Memory B cell (primary cell): ENCODE measurements around the gene KATNBL1.

Experiments used
- ATAC-seq: fragments of 150-1000 bp; cut with Tn5 transposase; 2 replicates; pipeline ENCODE4 v1.10.0; 2021; ENCODE audit warnings: low read depth, mild to moderate bottlenecking, moderate library complexity
- DNase-seq, 2 donors: peaks; one replicate each; pipeline ENCODE4 v3.0.0; 2022; ENCODE audit warnings: low spot score in 2 of 2
- H3K27ac Mint-ChIP-seq: one replicate; pipeline ENCODE4 v1.8.0; 2022; ENCODE audit warnings: mild to moderate bottlenecking, moderate library complexity, mixed read lengths
- H3K27me3 Mint-ChIP-seq: one replicate; pipeline ENCODE4 v1.8.0; 2022; ENCODE audit warnings: mixed read lengths
- H3K36me3 Mint-ChIP-seq: one replicate; pipeline ENCODE4 v1.8.0; 2022; ENCODE audit warnings: mild to moderate bottlenecking, mixed read lengths
- H3K4me1 Mint-ChIP-seq: one replicate; pipeline ENCODE4 v1.8.0; 2022; ENCODE audit warnings: mixed read lengths
- H3K4me3 Mint-ChIP-seq: one replicate; pipeline ENCODE4 v1.8.0; 2022; ENCODE audit warnings: mild to moderate bottlenecking, moderate library complexity, mixed read lengths
- H3K9me3 Mint-ChIP-seq: one replicate; pipeline ENCODE4 v1.8.0; 2022; ENCODE audit warnings: mixed read lengths

KATNBL1 gene

GRCh38 chr15:34209421-34210282 is at the start of gene KATNBL1:
Gene KATNBL1 (minus strand): TSS chr15:34210096. CDS start chr15:34163676, 46,420 bp downstream.
- peak; percentile 97 to 98 for DNase-seq
- ATAC-seq = peak; percentile 89
- peak within 1 kb of the TSS; percentile 79 for H3K4me3 Mint-ChIP-seq
- H3K27me3 Mint-ChIP-seq = peaks cover 3% of the 10 kb centered on the region
- H3K36me3 Mint-ChIP-seq = peaks cover 4% of the 10 kb centered on the region
- H3K9me3 Mint-ChIP-seq = no peaks in the 10 kb centered on the region
- H3K4me1 Mint-ChIP-seq = peaks cover 7% of the 10 kb centered on the region
- H3K27ac Mint-ChIP-seq = peak within 1 kb of the TSS; percentile 38

- no peak for ATAC-seq
- Mint-ChIP-seq H3K9me3 (no peaks in the 10 kb centered on the region), H3K27me3 (no peaks in the 10 kb centered on the region), H3K36me3 (peaks cover 20% of the 10 kb centered on the region), H3K4me3 (no peak overlapping the region), H3K4me1 (peaks cover 6% of the 10 kb centered on the region), H3K27ac (no peak overlapping the region)
- no peak for DNase-seq
Measured at GRCh38 chr15:34259566-34259965, 49.7 kb upstream of the KATNBL1 start.

DNA sequence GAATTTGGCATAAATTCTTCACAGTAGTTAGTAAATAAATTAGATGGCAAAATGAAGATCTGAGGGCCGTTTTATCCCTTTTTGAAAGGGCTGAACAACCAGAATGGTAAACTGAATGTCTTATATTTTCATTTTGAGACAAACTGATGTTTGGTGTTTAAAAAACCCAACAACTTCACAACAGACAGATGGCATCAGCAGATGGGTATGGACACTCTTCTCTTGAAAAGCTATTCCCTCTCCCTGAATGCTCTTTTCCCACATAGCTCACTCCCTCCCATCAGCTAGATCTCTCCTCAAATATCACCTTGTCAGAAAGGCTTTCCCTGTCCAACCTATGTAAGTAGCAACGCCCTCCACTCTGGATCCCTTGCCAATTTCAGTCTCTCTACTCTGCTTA is 48.3 kb upstream of the KATNBL1 start:
- Mint-ChIP-seq H3K4me3 (no peak overlapping the region), H3K36me3 (peaks cover 27% of the 10 kb centered on the region), H3K9me3 (no peaks in the 10 kb centered on the region), H3K4me1 (peaks cover 6% of the 10 kb centered on the region), H3K27ac (peak overlapping the region; percentile 54), H3K27me3 (no peaks in the 10 kb centered on the region)
- ATAC-seq (no peak), DNase-seq (no peak)

DNA sequence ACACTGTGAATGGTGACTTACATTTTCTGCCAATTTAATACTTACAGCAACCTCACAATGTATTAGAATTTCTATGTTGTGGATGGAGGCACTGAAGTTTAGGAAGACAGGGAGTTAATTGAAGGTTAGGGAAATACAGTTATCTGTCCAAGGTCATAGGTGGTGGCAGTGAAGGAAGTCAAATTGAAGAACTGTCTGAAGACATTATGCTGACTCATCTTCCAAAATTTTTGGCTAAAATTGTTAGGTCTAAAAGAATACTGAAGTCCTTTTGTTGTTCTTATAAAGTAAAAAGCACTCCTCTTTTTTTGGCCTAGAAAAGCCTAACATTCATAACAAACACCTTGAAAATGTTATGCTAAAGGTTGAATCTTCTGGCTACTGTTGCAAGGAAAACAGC is 42.6 kb upstream of the KATNBL1 start:
- no peak for ATAC-seq

GRCh38 chr15:34248190-34248589 is 38.3 kb upstream of the KATNBL1 start:
- H3K27me3 Mint-ChIP-seq = no peaks in the 10 kb centered on the region
- H3K27ac Mint-ChIP-seq = no peak overlapping the region
- no peaks in the 10 kb centered on the region for H3K9me3 Mint-ChIP-seq

More for the DNA sequence above, 42.6 kb upstream of the KATNBL1 start:
- no peak overlapping the region for H3K4me3 Mint-ChIP-seq
- H3K9me3 Mint-ChIP-seq = no peaks in the 10 kb centered on the region
- peaks cover 41% of the 10 kb centered on the region for H3K36me3 Mint-ChIP-seq
- H3K27me3 Mint-ChIP-seq = no peaks in the 10 kb centered on the region
- H3K27ac Mint-ChIP-seq = peak overlapping the region; percentile 68
- H3K4me1 Mint-ChIP-seq = no peaks in the 10 kb centered on the region
- no peak for DNase-seq

DNA sequence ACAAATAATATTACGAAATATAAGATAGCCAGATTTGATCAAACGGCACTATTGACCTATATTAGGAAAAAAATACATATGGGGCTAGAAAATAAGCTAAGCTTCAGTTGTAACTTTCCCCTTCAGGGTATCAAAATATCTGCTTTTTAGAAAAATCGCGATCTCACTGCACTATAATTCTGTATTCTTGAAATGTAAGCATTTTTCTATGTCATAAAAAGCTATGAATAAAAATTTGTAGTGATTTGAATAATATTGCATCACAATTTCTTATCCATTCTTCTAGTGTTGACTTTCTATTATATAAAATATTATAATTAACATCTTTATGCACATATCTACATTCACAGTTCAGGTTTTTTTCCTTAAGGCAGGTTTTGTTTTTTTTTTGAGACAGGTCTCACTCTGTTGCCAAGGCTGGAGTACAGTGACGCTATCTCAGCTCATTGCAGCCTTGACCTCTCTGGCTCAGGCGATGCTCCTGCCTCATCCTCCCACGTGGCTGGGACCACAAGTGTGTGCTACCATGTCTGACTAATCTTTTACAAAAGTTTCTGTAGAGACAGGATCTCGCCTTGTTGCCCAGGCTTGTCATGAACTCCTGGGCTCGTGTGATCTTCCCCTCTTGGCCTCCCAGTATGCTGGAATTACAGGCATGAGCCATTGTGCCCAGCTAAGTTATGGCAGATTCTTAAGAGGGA is 36.5 kb upstream of the KATNBL1 start:
- ATAC-seq = no peak
- H3K36me3 Mint-ChIP-seq = peaks cover 32% of the 10 kb centered on the region
- H3K27me3 Mint-ChIP-seq = no peaks in the 10 kb centered on the region
- no peak overlapping the region for H3K27ac Mint-ChIP-seq
- no peak overlapping the region for H3K4me3 Mint-ChIP-seq
- DNase-seq = no peak
- no peaks in the 10 kb centered on the region for H3K4me1 Mint-ChIP-seq
- H3K9me3 Mint-ChIP-seq = no peaks in the 10 kb centered on the region

More at GRCh38 chr15:34248190-34248589, 38.3 kb upstream of the KATNBL1 start:
- no peak for DNase-seq
- Mint-ChIP-seq H3K4me3 (no peak overlapping the region), H3K36me3 (peaks cover 39% of the 10 kb centered on the region), H3K4me1 (no peaks in the 10 kb centered on the region)
- no peak for ATAC-seq

DNA sequence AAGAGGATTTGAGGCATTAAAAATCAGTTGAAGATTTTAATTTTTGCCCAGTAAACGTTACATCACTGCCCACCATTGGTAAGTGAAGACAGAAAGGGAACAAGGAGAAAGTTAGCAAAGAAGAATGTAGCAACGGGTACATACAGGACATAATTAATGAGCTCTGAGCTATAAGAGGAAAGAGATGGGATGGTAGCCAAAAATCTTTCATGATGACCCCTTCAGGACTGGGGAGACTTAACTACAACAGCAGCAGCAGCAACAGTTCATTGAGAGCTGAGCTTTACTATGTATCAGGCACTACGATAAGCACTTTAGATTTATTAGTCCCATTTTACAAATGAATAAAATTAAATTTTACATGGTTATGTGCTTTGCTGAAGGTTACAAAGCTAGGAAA is 33.3 kb upstream of the KATNBL1 start:
- Mint-ChIP-seq H3K36me3 (peaks cover 35% of the 10 kb centered on the region), H3K4me1 (no peaks in the 10 kb centered on the region), H3K27ac (no peak overlapping the region), H3K9me3 (no peaks in the 10 kb centered on the region), H3K27me3 (no peaks in the 10 kb centered on the region), H3K4me3 (no peak overlapping the region)
- DNase-seq = no peak
- no peak for ATAC-seq

DNA sequence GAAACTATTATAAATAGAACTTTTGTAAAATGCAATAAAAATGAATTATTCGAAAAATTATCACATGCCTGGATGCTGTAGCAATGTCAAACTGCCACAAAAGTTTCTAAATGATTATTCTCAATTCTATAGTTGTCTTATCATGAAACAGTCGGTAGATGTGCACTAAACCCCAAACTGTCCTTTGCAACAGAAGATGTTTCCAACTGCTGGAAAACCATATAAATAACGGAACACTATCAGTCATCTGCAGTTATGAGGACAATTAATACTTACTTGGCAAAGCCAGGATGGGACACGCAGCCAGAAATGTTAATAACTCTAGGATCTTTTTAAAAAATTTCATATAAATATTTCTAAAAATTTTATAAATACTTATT is 32.4 kb upstream of the KATNBL1 start:
- H3K4me1 Mint-ChIP-seq = no peaks in the 10 kb centered on the region
- H3K27me3 Mint-ChIP-seq = no peaks in the 10 kb centered on the region
- peaks cover 29% of the 10 kb centered on the region for H3K36me3 Mint-ChIP-seq
- H3K4me3 Mint-ChIP-seq = no peak overlapping the region
- no peak overlapping the region for H3K27ac Mint-ChIP-seq
- DNase-seq (no peak), ATAC-seq (no peak)
- no peaks in the 10 kb centered on the region for H3K9me3 Mint-ChIP-seq

GRCh38 chr15:34241376-34242330 is 31.8 kb upstream of the KATNBL1 start:
- H3K27ac Mint-ChIP-seq = no peak overlapping the region
- ATAC-seq (peak; percentile 91), DNase-seq (peak in 1 of 2 donors; percentile 47)
- no peaks in the 10 kb centered on the region for H3K4me1 Mint-ChIP-seq
- H3K27me3 Mint-ChIP-seq = no peaks in the 10 kb centered on the region
- no peak overlapping the region for H3K4me3 Mint-ChIP-seq
- H3K36me3 Mint-ChIP-seq = peaks cover 29% of the 10 kb centered on the region
- H3K9me3 Mint-ChIP-seq = no peaks in the 10 kb centered on the region

- no peaks in the 10 kb centered on the region for H3K27me3 Mint-ChIP-seq
- peaks cover 32% of the 10 kb centered on the region for H3K36me3 Mint-ChIP-seq
- H3K9me3 Mint-ChIP-seq = no peaks in the 10 kb centered on the region
- ATAC-seq = no peak
- no peak overlapping the region for H3K27ac Mint-ChIP-seq
- H3K4me3 Mint-ChIP-seq = no peak overlapping the region
- no peak for DNase-seq
- no peaks in the 10 kb centered on the region for H3K4me1 Mint-ChIP-seq
Measured at GRCh38 chr15:34240537-34240936, 30.6 kb upstream of the KATNBL1 start.

DNA sequence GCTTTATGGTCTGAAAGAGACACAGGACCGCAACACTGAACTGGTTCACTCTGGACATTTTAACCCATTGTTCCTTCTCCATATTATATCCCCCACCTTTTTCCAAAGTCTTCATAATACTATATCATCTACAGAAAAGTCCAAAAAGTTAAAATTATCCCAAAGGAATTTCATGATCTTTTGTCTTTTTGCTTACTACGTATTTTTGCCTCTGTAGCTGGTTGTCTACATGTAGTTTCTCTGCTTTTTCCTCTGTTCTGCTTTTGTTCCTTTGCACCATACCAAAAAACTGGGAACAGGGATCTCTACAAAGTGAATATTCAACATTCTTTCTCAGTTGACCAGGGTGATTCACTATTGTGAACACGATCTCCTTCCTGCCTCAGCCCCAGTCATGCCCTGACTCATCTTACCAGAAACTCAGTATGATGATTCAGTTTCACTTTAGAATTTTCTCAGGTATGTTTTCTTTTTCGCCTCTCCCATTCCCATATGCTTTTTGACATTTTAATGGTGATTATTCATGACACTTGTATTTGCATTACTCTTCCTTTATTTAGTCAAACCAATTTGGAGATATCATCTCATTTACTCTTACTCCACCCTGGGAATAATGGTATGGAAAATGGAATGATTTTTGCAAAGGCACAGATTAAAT is 29.4 kb upstream of the KATNBL1 start:
- no peaks in the 10 kb centered on the region for H3K27me3 Mint-ChIP-seq
- no peak overlapping the region for H3K27ac Mint-ChIP-seq
- H3K4me1 Mint-ChIP-seq = no peaks in the 10 kb centered on the region
- no peak overlapping the region for H3K4me3 Mint-ChIP-seq
- H3K36me3 Mint-ChIP-seq = peaks cover 30% of the 10 kb centered on the region
- no peak for DNase-seq
- no peak for ATAC-seq
- no peaks in the 10 kb centered on the region for H3K9me3 Mint-ChIP-seq

- Mint-ChIP-seq H3K4me1 (no peaks in the 10 kb centered on the region), H3K4me3 (no peak overlapping the region), H3K27ac (peak overlapping the region; percentile 41), H3K36me3 (peaks cover 16% of the 10 kb centered on the region), H3K9me3 (no peaks in the 10 kb centered on the region), H3K27me3 (no peaks in the 10 kb centered on the region)
- no peak for DNase-seq
- no peak for ATAC-seq
Measured at GRCh38 chr15:34233614-34234013, 23.7 kb upstream of the KATNBL1 start.

DNA sequence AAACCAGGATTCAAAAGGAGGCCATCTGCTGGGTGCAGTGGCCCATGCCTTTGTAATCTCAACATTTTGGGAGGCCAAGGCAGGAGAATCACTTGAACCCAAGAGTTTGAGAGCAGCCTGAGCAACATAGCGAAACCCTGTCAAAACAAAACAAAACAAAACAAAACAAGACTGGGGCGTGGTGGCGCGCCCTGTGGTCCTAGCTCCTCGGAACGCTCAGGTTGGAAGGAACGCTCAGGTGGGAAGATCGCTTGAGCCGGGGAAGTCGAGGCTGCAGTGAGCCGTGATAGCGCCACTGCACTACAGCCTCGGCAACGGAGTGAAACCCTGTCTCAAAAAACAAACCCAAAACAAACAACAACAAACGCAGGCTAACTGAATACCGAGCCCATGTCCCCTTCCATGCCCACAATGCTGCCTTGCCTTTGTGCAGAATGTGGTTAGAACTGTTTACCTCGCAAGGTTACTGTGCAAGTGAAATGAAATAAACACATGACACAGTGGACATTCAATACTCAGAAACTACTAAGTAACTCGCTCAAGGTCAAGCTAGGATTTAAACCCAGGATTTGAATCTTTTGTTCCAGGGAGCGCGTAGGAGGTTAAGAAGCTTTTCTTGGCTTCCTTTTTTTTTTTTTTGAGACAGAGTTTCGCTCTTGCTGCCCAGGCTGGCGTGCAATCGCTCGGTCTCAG is 14.2 kb upstream of the KATNBL1 start:
- H3K36me3 Mint-ChIP-seq = peaks cover 9% of the 10 kb centered on the region
- no peaks in the 10 kb centered on the region for H3K27me3 Mint-ChIP-seq
- H3K27ac Mint-ChIP-seq = peak overlapping the region; percentile 95
- no peaks in the 10 kb centered on the region for H3K9me3 Mint-ChIP-seq
- H3K4me1 Mint-ChIP-seq = peaks cover 20% of the 10 kb centered on the region
- ATAC-seq = no peak
- peak overlapping the region; percentile 88 for H3K4me3 Mint-ChIP-seq
- no peak for DNase-seq
